HepG2 (cell line): Measurements from ENCODE around the gene PAPPA2. TPM values are rescaled to one million over a fixed set of nuclear protein-coding genes. Genes with fewer than 3 reads are reported as not detected.

Experiments used
- ATAC-seq: fragments of 200-7000 bp; cut with Tn5 transposase; 3 replicates; pipeline ENCODE4 v1.9.1; 2020; ENCODE audit warnings: mild to moderate bottlenecking, moderate library complexity
- BruUV-seq: library from RNA; stranded (reverse); fragments of 400-500 nt; replicated peaks from 2 replicates; lab custom pipeline; 2021; lab: Mats Ljungman, UMichigan
- CTCF ChIA-PET: fragments of 300-600 bp; formaldehyde crosslinking; extraction: SDS; loops from one replicate; lab custom pipeline; 2021; ENCODE audit warnings: low total read pairs, inconsistent platforms, low intra/inter-chr PET ratio; lab: Yijun Ruan, JAX
- POLR2A ChIA-PET: fragments of 350-600 bp; sonication (Branson Sonifier 250); formaldehyde crosslinking; loops from one replicate; lab custom pipeline; 2020; ENCODE audit warnings: antibody characterized with exemption, inconsistent platforms; lab: Yijun Ruan, JAX
- DNase-seq: peaks from one replicate; pipeline ENCODE4 v3.0.0-alpha.2; 2015; ENCODE audit warnings: low spot score
- FAIRE-seq: peaks from 3 replicates; lab custom pipeline; 2011; peaks lifted over from hg19 to GRCh38; lab: Jason Lieb, UNC
- H2AFZ ChIP-seq: one replicate; pipeline ENCODE4 v1.6.1; 2011; ENCODE audit warnings: low read length, inconsistent platforms
- H3K27ac ChIP-seq: fragments of 300-600 bp; 3 replicates; pipeline ENCODE4 v1.8.0; 2011; ENCODE audit warnings: mixed run types, mild to moderate bottlenecking, mixed read lengths, low read length, inconsistent platforms; ENCODE audit not compliant: insufficient read depth; ENCODE audit errors: extremely low read length
- H3K27me3 ChIP-seq, 2 experiments: fragments of 200-600 bp in 1 of 2; 2 replicates in 1 of 2; 3 replicates in 1 of 2; pipeline versions ENCODE4 v1.6.0 to v1.8.0; 2011; ENCODE audit warnings: low read length in 2 of 2, mild to moderate bottlenecking in 2 of 2, moderate library complexity in 2 of 2, inconsistent platforms in 1 of 2; ENCODE audit not compliant: insufficient read depth in 2 of 2, control insufficient read depth in 1 of 2
- H3K36me3 ChIP-seq, 2 experiments: fragments of 200-600 bp in 1 of 2; replicated peaks in 1 of 2; 2 replicates in 1 of 2; 3 replicates in 1 of 2; pipeline versions ENCODE4 v1.5.1 to v1.8.0; 2011; ENCODE audit warnings: low read length in 2 of 2, inconsistent platforms in 1 of 2; ENCODE audit not compliant: insufficient read depth in 2 of 2, control insufficient read depth in 1 of 2
- H3K4me1 ChIP-seq: 2 replicates; pipeline ENCODE4 v1.5.1; 2012; ENCODE audit warnings: low read length, inconsistent platforms; ENCODE audit not compliant: insufficient read depth
- H3K4me2 ChIP-seq: 2 replicates; pipeline ENCODE4 v1.6.0; 2011; ENCODE audit warnings: low read depth, low read length, inconsistent platforms
- H3K4me3 ChIP-seq, 3 experiments: fragments of 200-600 bp in 1 of 3; sonication (generic), shearing (Covaris generic) in 1 of 3; replicated peaks in 1 of 3; 2 replicates each; pipeline ENCODE4 v1.5.1; 2011 to 2016; ENCODE audit warnings: low read length in 3 of 3, inconsistent platforms in 2 of 3, low read depth in 2 of 3, mild to moderate bottlenecking in 2 of 3, control low read depth in 1 of 3, mixed read lengths in 1 of 3; ENCODE audit not compliant: insufficient read depth in 1 of 3
- H3K79me2 ChIP-seq: one replicate; pipeline ENCODE4 v1.6.1; 2011; ENCODE audit warnings: low read length, inconsistent platforms; ENCODE audit not compliant: insufficient read depth
- H3K9ac ChIP-seq: 2 replicates; pipeline ENCODE4 v1.6.0; 2011; ENCODE audit warnings: mild to moderate bottlenecking, low read depth, low read length, inconsistent platforms; ENCODE audit not compliant: insufficient read depth
- H3K9me3 ChIP-seq: 2 replicates; pipeline ENCODE4 v1.5.1; 2012; ENCODE audit warnings: mild to moderate bottlenecking, low read length
- H4K20me1 ChIP-seq: 2 replicates; pipeline ENCODE4 v1.6.0; 2011; ENCODE audit warnings: inconsistent platforms, mild to moderate bottlenecking, low read length, moderate library complexity; ENCODE audit not compliant: insufficient read depth
- CBX1 ChIP-seq: IDR thresholded peaks from one replicate; pipeline ENCODE4 v1.6.1; 2016; ENCODE audit warnings: antibody characterized with exemption, low read depth
- CBX2 ChIP-seq, 2 experiments: fragments of 200-600 bp in 1 of 2; sonication (generic); formaldehyde crosslinking in 1 of 2; IDR thresholded peaks; 2 replicates each; pipeline versions ENCODE4 v1.7.0 to v1.8.1; 2018 to 2022; ENCODE audit warnings: low read depth in 2 of 2, low read length in 1 of 2, mild to moderate bottlenecking in 1 of 2, missing genetic modification reagents in 1 of 2
- EP300 ChIP-seq, 3 experiments: sonication (generic) in 1 of 3; formaldehyde crosslinking in 1 of 3; IDR thresholded peaks; 2 replicates each; pipeline versions ENCODE4 v1.5.1 to v1.6.1; 2011 to 2020; ENCODE audit warnings: low read depth in 2 of 3, low read length in 2 of 3, borderline replicate concordance in 1 of 3, improper control_type of control experiment in 1 of 3, mild to moderate bottlenecking in 1 of 3, missing genetic modification reagents in 1 of 3, moderate library complexity in 1 of 3
- IKZF4 ChIP-seq: sonication (generic); formaldehyde crosslinking; IDR thresholded peaks from 2 replicates; pipeline ENCODE4 v1.5.1; 2020; ENCODE audit warnings: borderline replicate concordance, mild to moderate bottlenecking, low read depth, missing genetic modification reagents; ENCODE audit errors: not compliant biosample characterization
- MBD4 ChIP-seq: IDR thresholded peaks from 2 replicates; pipeline ENCODE4 v1.6.1; 2012; ENCODE audit warnings: low read length, inconsistent platforms, borderline replicate concordance
- REPIN1 ChIP-seq: sonication (generic); formaldehyde crosslinking; IDR thresholded peaks from 2 replicates; pipeline ENCODE4 v1.8.0; 2022; ENCODE audit warnings: missing genetic modification reagents, low read depth, mild to moderate bottlenecking, borderline replicate concordance
- SMAD9 ChIP-seq: sonication (generic); formaldehyde crosslinking; IDR thresholded peaks from 2 replicates; pipeline ENCODE4 v1.5.1; 2020; ENCODE audit warnings: mild to moderate bottlenecking, missing genetic modification reagents
- SYNCRIP ChIP-seq: fragments of 200-400 bp; formaldehyde crosslinking; IDR thresholded peaks from 2 replicates; pipeline ENCODE4 v1.6.1; 2018; ENCODE audit warnings: mild to moderate bottlenecking, low read depth, low read length; ENCODE audit not compliant: insufficient read depth
- ZFYVE20 ChIP-seq: sonication (generic); formaldehyde crosslinking; IDR thresholded peaks from 2 replicates; pipeline ENCODE4 v1.8.0; 2023; ENCODE audit warnings: low read depth, mild to moderate bottlenecking, moderate library complexity, missing genetic modification reagents, borderline replicate concordance
- ZNF136 ChIP-seq: sonication (generic); formaldehyde crosslinking; IDR thresholded peaks from 2 replicates; pipeline ENCODE4 v1.8.1; 2022; ENCODE audit warnings: low read depth, mild to moderate bottlenecking, moderate library complexity, missing genetic modification reagents
- ZNF510 ChIP-seq: sonication (generic); formaldehyde crosslinking; IDR thresholded peaks from 2 replicates; pipeline ENCODE4 v1.4.0; 2020; ENCODE audit warnings: low read depth, mild to moderate bottlenecking, missing genetic modification reagents
- WGBS: methylation state at CpG from one replicate; pipeline ENCODE4 v1.1.6; 2017; ENCODE audit warnings: low lambda C conversion rate; 5-methylcytosine and 5-hydroxymethylcytosine counted together
- in situ Hi-C: cut with HindIII; loops from 2 replicates; pipeline ENCODE4 v1.10.0; 2017; ENCODE audit warnings: low pct_unique_long_range_greater_than_20kb; ENCODE audit not compliant: extremely low pct_ligation_motif_present
- intact Hi-C: fragments of 100-400 bp; cut with micrococcal nuclease; formaldehyde crosslinking; loops from one replicate; pipeline ENCODE4 v1.10.0; 2022; ENCODE audit not compliant: unreplicated experiment
- polyA plus RNA-seq, 8 experiments: library from polyadenylated mRNA; depleted of rRNA in 3 of 8; stranded (reverse) in 7 of 8; unstranded in 1 of 8; fragments of >200 nt; fragmentation: Illumina TruSeq in 4 of 8; extraction: Trizol in 4 of 8; gene quantifications; 2 replicates each; pipeline versions ENCODE4 v1.2.1 to v1.2.3, GENCODE V29; 2011 to 2016; ENCODE audit warnings: low read depth in 4 of 8, missing spikeins in 1 of 8, mixed read lengths in 1 of 8; ENCODE audit not compliant: insufficient read depth in 1 of 8
- total RNA-seq, 5 experiments: library from RNA; depleted of rRNA; stranded (reverse); fragments of >200 nt; fragmentation: Illumina TruSeq; extraction: Trizol; gene quantifications; 2 replicates each; pipeline ENCODE4 v1.2.3, GENCODE V29; 2016; ENCODE audit warnings: low read depth in 1 of 5
- TF ChIP-seq, protein P1 (sequence below): sonication (generic); formaldehyde crosslinking; IDR thresholded peaks from 2 replicates; pipeline ENCODE4 v1.4.0; 2020; ENCODE audit warnings: missing genetic modification reagents
- TF ChIP-seq, protein P2 (sequence below): sonication (generic); formaldehyde crosslinking; IDR thresholded peaks from 2 replicates; pipeline ENCODE4 v1.8.0; 2022; ENCODE audit warnings: mild to moderate bottlenecking, missing genetic modification reagents, borderline replicate concordance
- TF ChIP-seq, protein P3 (sequence below): sonication (generic); formaldehyde crosslinking; IDR thresholded peaks from 2 replicates; pipeline ENCODE4 v1.4.0; 2020; ENCODE audit warnings: mild to moderate bottlenecking, low read depth, missing genetic modification reagents

PAPPA2 gene
- total and polyA plus RNA-seq, 2 of the 13 experiments (the other 11 are each of a cell fraction or from before 2014, with no cell fraction given) = 0.01 TPM; not detected in 1

DNA sequence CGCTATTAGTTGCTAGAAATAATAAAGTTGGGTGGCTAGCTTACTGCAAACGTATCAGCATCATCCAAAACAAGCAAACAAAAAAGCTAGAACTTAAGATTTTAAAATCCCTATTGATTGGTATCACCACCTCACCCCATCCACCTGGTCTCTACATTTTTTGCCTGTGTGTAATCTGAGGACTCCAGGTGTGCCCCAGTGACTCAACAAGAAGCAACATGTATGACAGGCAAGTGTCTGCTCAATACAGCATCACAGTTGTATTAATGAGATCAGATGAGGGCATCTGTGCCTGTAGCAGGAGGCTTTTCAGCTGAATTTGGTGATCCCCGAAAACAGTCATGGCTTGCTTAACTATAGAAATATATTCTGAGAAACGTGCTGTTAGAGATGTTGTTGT lies 14.6 kb upstream of the PAPPA2 start:
- Histone ChIP-seq H2AFZ (no peak overlapping the region), H3K9ac (no peak overlapping the region), H3K9me3 (no peaks in the 10 kb centered on the region), H3K4me3 (no peak overlapping the region), H3K27me3 (no peaks in the 10 kb centered on the region), H3K36me3 (no peaks in the 10 kb centered on the region)
- 1% methylated on average over 4 of the region's 4 CpGs for WGBS
- TF ChIP-seq, protein P1, sequence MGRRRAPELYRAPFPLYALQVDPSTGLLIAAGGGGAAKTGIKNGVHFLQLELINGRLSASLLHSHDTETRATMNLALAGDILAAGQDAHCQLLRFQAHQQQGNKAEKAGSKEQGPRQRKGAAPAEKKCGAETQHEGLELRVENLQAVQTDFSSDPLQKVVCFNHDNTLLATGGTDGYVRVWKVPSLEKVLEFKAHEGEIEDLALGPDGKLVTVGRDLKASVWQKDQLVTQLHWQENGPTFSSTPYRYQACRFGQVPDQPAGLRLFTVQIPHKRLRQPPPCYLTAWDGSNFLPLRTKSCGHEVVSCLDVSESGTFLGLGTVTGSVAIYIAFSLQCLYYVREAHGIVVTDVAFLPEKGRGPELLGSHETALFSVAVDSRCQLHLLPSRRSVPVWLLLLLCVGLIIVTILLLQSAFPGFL (CRISPR knock-in tag) = no peak
- TF ChIP-seq SMAD9 (CRISPR knock-in tag) (no peak), REPIN1 (CRISPR knock-in tag) (no peak), CBX1 (no peak), SYNCRIP (no peak), ZNF510 (CRISPR knock-in tag) (no peak), IKZF4 (CRISPR knock-in tag) (no peak), EP300 (IDR thresholded peaks at IDR 0.05; ENCODE audit: low read depth in 2 of 2, low read length in 2 of 2) (no peak), EP300 (CRISPR knock-in tag; IDR thresholded peaks at IDR 0.05; ENCODE audit: borderline replicate concordance) (no peak), MBD4 (no peak), ZNF136 (CRISPR knock-in tag) (no peak), ZFYVE20 (CRISPR knock-in tag) (no peak), CBX2 (IDR thresholded peaks at IDR 0.05; ENCODE audit: low read depth, low read length) (no peak), CBX2 (CRISPR knock-in tag; IDR thresholded peaks at IDR 0.05; ENCODE audit: low read depth) (no peak)
- TF ChIP-seq, protein P2, sequence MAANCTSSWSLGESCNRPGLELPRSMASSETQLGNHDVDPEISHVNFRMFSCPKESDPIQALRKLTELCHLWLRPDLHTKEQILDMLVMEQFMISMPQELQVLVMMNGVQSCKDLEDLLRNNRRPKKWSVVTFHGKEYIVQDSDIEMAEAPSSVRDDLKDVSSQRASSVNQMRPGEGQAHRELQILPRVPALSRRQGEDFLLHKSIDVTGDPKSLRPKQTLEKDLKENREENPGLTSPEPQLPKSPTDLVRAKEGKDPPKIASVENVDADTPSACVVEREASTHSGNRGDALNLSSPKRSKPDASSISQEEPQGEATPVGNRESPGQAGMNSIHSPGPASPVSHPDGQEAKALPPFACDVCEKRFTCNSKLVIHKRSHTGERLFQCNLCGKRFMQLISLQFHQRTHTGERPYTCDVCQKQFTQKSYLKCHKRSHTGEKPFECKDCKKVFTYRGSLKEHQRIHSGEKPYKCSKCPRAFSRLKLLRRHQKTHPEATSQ (CRISPR knock-in tag) = no peak
- TF ChIP-seq, protein P3, sequence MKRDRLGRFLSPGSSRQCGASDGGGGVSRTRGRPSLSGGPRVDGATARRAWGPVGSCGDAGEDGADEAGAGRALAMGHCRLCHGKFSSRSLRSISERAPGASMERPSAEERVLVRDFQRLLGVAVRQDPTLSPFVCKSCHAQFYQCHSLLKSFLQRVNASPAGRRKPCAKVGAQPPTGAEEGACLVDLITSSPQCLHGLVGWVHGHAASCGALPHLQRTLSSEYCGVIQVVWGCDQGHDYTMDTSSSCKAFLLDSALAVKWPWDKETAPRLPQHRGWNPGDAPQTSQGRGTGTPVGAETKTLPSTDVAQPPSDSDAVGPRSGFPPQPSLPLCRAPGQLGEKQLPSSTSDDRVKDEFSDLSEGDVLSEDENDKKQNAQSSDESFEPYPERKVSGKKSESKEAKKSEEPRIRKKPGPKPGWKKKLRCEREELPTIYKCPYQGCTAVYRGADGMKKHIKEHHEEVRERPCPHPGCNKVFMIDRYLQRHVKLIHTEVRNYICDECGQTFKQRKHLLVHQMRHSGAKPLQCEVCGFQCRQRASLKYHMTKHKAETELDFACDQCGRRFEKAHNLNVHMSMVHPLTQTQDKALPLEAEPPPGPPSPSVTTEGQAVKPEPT (CRISPR knock-in tag) = no peak
- TF ChIP-seq, all 625 proteins: peak for 0
- POLR2A ChIA-PET = no interaction called here
- no peak overlapping the region for H3K27ac ChIP-seq
- intact Hi-C loops = no loop called here
- ATAC-seq (no peak), FAIRE-seq (no peak), DNase-seq (no peak)
- in situ Hi-C loops = no loop called here
- H3K4me1 ChIP-seq = no peaks in the 10 kb centered on the region
- BruUV-seq = no TSS peak
- CTCF ChIA-PET = no interaction called here
- H4K20me1 ChIP-seq = no peaks in the 10 kb centered on the region
- no peaks in the 10 kb centered on the region for H3K79me2 ChIP-seq
- H3K4me2 ChIP-seq = no peak overlapping the region
